ENCODE data around the gene DDR2.
"Not testable (repeated sequence)": the region's sequence is repeated elsewhere in the genome, so short reads cannot be mapped to it uniquely, and the experiment has no call there.

DNA sequence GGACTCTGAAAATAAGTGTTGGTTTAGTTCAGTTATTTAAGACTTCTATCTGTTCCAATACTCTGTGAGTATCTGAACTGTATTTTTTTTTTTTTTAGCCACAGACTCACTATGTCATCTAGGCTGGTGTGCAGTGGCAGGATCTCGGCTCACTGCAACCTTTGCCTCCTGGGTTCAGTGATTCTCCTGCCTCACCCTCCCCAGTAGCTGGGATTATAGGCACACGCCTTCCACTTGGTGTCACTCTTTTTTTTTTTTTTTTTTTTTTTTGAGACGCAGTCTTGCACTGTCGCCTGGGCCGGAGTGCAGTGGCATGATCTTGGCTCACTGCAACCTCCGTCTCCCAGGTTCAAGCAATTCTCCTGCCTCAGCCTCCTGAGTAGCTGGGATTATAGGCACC lies 49.4 kb upstream of the DDR2 start:
- TF ChIP-seq, protein P1, sequence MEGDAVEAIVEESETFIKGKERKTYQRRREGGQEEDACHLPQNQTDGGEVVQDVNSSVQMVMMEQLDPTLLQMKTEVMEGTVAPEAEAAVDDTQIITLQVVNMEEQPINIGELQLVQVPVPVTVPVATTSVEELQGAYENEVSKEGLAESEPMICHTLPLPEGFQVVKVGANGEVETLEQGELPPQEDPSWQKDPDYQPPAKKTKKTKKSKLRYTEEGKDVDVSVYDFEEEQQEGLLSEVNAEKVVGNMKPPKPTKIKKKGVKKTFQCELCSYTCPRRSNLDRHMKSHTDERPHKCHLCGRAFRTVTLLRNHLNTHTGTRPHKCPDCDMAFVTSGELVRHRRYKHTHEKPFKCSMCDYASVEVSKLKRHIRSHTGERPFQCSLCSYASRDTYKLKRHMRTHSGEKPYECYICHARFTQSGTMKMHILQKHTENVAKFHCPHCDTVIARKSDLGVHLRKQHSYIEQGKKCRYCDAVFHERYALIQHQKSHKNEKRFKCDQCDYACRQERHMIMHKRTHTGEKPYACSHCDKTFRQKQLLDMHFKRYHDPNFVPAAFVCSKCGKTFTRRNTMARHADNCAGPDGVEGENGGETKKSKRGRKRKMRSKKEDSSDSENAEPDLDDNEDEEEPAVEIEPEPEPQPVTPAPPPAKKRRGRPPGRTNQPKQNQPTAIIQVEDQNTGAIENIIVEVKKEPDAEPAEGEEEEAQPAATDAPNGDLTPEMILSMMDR (conservative IDR thresholded peaks at IDR 0.05; ENCODE audit: low read depth, low read length) = not testable (repeated sequence)
- not testable (repeated sequence) for TF ChIP-seq POLR2A (IDR thresholded peaks at IDR 0.05; ENCODE audit: low read depth, low read length)
- TF ChIP-seq, protein P2, sequence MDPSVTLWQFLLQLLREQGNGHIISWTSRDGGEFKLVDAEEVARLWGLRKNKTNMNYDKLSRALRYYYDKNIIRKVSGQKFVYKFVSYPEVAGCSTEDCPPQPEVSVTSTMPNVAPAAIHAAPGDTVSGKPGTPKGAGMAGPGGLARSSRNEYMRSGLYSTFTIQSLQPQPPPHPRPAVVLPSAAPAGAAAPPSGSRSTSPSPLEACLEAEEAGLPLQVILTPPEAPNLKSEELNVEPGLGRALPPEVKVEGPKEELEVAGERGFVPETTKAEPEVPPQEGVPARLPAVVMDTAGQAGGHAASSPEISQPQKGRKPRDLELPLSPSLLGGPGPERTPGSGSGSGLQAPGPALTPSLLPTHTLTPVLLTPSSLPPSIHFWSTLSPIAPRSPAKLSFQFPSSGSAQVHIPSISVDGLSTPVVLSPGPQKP (IDR thresholded peaks at IDR 0.05; ENCODE audit: borderline replicate concordance, low read depth, low read length) = not testable (repeated sequence)
- TF ChIP-seq, protein P3, sequence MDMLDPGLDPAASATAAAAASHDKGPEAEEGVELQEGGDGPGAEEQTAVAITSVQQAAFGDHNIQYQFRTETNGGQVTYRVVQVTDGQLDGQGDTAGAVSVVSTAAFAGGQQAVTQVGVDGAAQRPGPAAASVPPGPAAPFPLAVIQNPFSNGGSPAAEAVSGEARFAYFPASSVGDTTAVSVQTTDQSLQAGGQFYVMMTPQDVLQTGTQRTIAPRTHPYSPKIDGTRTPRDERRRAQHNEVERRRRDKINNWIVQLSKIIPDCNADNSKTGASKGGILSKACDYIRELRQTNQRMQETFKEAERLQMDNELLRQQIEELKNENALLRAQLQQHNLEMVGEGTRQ (IDR thresholded peaks at IDR 0.05; ENCODE audit: low read depth, low read length) = not testable (repeated sequence)

Data from IMR-90 (cell line).